ENCODE results near the gene MMP25. TPM values are rescaled to one million over a fixed set of nuclear protein-coding genes. Genes with fewer than 3 reads are reported as not detected.
A peak's percentile ranks its signal among the peaks of the same experiment; 100 is the strongest.
"Not testable (repeated sequence)": the region's sequence is repeated elsewhere in the genome, so short reads cannot be mapped to it uniquely, and the experiment has no call there.

MMP25 gene
- total RNA-seq, 2 experiments from 2014 or later = 49.3 to 60.4 TPM

DNA sequence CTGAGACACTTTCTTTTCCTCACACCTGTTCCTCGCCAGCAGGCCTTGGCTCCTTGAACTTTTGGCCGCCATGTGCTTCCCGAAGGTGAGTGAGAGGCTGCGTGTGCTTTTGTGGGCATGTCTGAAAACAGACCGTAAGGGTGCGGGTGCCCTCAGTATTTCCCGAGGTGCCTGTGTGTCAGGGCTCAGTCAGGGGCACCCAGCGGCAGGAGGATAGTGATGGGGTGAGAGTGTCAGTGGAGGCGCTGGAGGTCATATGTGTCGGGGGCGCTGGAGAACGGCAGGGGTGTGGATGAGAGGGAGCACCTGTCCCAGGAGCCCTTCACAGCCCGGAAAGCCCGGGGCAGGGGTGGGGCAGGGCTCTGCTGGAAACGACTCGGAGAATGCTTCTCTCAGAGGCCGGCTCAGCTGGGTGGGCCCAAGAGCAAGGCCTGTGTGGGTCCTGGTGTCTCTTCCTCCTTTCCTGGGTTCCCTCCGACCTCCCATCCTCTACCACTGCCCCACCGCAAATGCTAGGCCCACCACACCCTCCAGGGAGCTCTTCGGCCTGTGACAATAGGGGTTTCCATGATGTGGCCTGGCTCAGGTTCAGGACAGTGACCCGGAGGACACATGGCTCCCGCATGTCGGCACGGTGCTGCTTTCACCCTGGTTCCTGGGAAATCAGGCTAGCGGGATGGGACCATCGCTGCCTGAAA lies 19.5 kb downstream of the MMP25 start:
- POLR2A ChIA-PET = interaction anchor here (0.6 to 8.7 kb wide), 19 partner anchors 9 to 150 kb away, joined by 3 to 143 read pairs (median 11); partner anchors contain the start of genes TNFRSF12A, ZNF213 and ZSCAN10

GRCh38 chr16:3066440-3066748 lies 20.0 kb downstream of the MMP25 start:
- ATAC-seq (ENCODE audit: low read depth) (no peak), DNase-seq (no peak)
- Mint-ChIP-seq H3K27me3 (no peaks in the 10 kb centered on the region), H3K36me3 (peaks cover 50% of the 10 kb centered on the region), H3K4me3 (peak overlapping the region; percentile 98), H3K9me3 (no peaks in the 10 kb centered on the region), H3K27ac (peak overlapping the region; percentile 98), H3K4me1 (peaks cover 51% of the 10 kb centered on the region)
- POLR2A ChIA-PET = interaction anchor here (0.6 to 8.7 kb wide), 17 partner anchors 9 to 150 kb away, joined by 3 to 143 read pairs (median 11); partner anchors contain the start of gene ZSCAN10

More for the DNA sequence above, 19.5 kb downstream of the MMP25 start:
- peaks cover 50% of the 10 kb centered on the region for H3K36me3 Mint-ChIP-seq
- peak overlapping the region; percentile 98 for H3K4me3 Mint-ChIP-seq
- H3K4me1 Mint-ChIP-seq = peaks cover 48% of the 10 kb centered on the region
- peak overlapping the region; percentile 98 for H3K27ac Mint-ChIP-seq
- H3K27me3 Mint-ChIP-seq = no peaks in the 10 kb centered on the region
- DNase-seq = no peak
- H3K9me3 Mint-ChIP-seq = no peaks in the 10 kb centered on the region
- peak; percentile 9 for ATAC-seq (ENCODE audit: low read depth)

GRCh38 chr16:3068487-3068886 lies 22.1 kb downstream of the MMP25 start:
- peaks cover 57% of the 10 kb centered on the region for H3K4me1 Mint-ChIP-seq
- no peaks in the 10 kb centered on the region for H3K27me3 Mint-ChIP-seq
- ATAC-seq (ENCODE audit: low read depth) = no peak
- no peaks in the 10 kb centered on the region for H3K9me3 Mint-ChIP-seq
- peak overlapping the region; percentile 99 for H3K4me3 Mint-ChIP-seq
- peaks cover 50% of the 10 kb centered on the region for H3K36me3 Mint-ChIP-seq
- H3K27ac Mint-ChIP-seq = peak overlapping the region; percentile 98
- POLR2A ChIA-PET = interaction anchor here (1.3 to 8.7 kb wide), 6 partner anchors 7 to 67 kb away, joined by 6 to 143 read pairs (median 51); partner anchors contain the start of genes MMP25 and ZNF213
- peak; percentile 43 for DNase-seq

GRCh38 chr16:3069146-3069545 lies 22.8 kb downstream of the MMP25 start:
- H3K27ac Mint-ChIP-seq = peak overlapping the region; percentile 98
- H3K4me1 Mint-ChIP-seq = peaks cover 59% of the 10 kb centered on the region
- not testable (repeated sequence) for H3K9me3 Mint-ChIP-seq; DNase-seq; ATAC-seq (ENCODE audit: low read depth); H3K27me3 Mint-ChIP-seq
- POLR2A ChIA-PET = interaction anchor here (1.3 to 8.7 kb wide), 7 partner anchors 6 to 58 kb away, joined by 3 to 143 read pairs (median 7); partner anchors contain the start of gene MMP25
- H3K4me3 Mint-ChIP-seq = peak overlapping the region; percentile 99
- H3K36me3 Mint-ChIP-seq = peaks cover 54% of the 10 kb centered on the region

- POLR2A ChIA-PET = interaction anchor here (0.9 to 8.7 kb wide), 10 partner anchors 10 to 88 kb away, joined by 3 to 93 read pairs (median 4); partner anchors contain the start of gene TNFRSF12A
- Mint-ChIP-seq H3K27me3 (no peaks in the 10 kb centered on the region), H3K36me3 (peaks cover 52% of the 10 kb centered on the region), H3K9me3 (no peaks in the 10 kb centered on the region), H3K27ac (peak overlapping the region; percentile 98), H3K4me3 (peak overlapping the region; percentile 99), H3K4me1 (peaks cover 64% of the 10 kb centered on the region)
- DNase-seq = peak; percentile 43
- ATAC-seq (ENCODE audit: low read depth) = no peak
Observed at GRCh38 chr16:3070608-3071111, 24.3 kb downstream of the MMP25 start.

- peaks cover 43% of the 10 kb centered on the region for H3K36me3 Mint-ChIP-seq
Observed at GRCh38 chr16:3071655-3072054, 25.3 kb downstream of the MMP25 start.

DNA sequence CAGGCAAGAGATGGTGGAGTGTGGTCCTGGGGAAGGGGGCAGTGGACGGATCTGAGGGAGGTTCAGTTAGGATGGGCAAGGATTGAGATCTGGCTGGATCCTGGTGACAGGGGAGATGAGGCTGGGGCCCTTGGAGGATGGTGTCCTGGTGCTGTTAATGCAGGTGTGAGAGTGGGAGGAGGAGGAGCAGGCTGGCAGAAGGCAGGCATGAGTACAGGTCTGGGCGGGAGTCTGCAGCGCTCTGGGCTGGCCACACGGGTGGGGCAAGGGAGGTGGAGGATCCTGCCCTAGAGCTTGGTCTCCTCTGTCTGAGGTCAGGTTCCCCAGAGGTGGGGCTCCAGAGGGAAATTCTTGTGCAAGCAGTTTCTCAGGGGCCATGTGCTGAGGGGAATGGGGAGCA lies 25.8 kb downstream of the MMP25 start:
- POLR2A ChIA-PET = interaction anchor here (6.1 kb wide), 1 partner anchor 13 kb away, joined by 89 read pairs; no protein-coding TSS in a partner anchor
- peaks cover 76% of the 10 kb centered on the region for H3K4me1 Mint-ChIP-seq
- peak overlapping the region; percentile 98 for H3K27ac Mint-ChIP-seq
- not testable (repeated sequence) for H3K27me3 Mint-ChIP-seq, H3K9me3 Mint-ChIP-seq
- H3K4me3 Mint-ChIP-seq = peak overlapping the region; percentile 67
- peaks cover 41% of the 10 kb centered on the region for H3K36me3 Mint-ChIP-seq
- peak; percentile 19 for ATAC-seq (ENCODE audit: low read depth)
- peak; percentile 58 for DNase-seq

More at GRCh38 chr16:3071655-3072054, 25.3 kb downstream of the MMP25 start:
- DNase-seq (peak; percentile 35), ATAC-seq (ENCODE audit: low read depth) (no peak)
- peak overlapping the region; percentile 67 for H3K4me3 Mint-ChIP-seq
- H3K27ac Mint-ChIP-seq = peak overlapping the region; percentile 98
- POLR2A ChIA-PET = interaction anchor here (0.5 to 8.7 kb wide), 6 partner anchors 12 to 57 kb away, joined by 3 to 93 read pairs (median 4); partner anchors contain the start of gene TNFRSF12A
- no peaks in the 10 kb centered on the region for H3K9me3 Mint-ChIP-seq
- no peaks in the 10 kb centered on the region for H3K27me3 Mint-ChIP-seq
- peaks cover 72% of the 10 kb centered on the region for H3K4me1 Mint-ChIP-seq

GRCh38 chr16:3072576-3073263 lies 26.4 kb downstream of the MMP25 start:
- POLR2A ChIA-PET = interaction anchor here (1.6 to 6.1 kb wide), 6 partner anchors 7 to 57 kb away, joined by 3 to 143 read pairs (median 37); partner anchors contain the start of gene IL32
- Mint-ChIP-seq H3K27ac (peak overlapping the region; percentile 98), H3K36me3 (peaks cover 38% of the 10 kb centered on the region), H3K4me1 (peaks cover 78% of the 10 kb centered on the region), H3K4me3 (peak overlapping the region; percentile 83)
- ATAC-seq (ENCODE audit: low read depth) (peak; percentile 34), DNase-seq (peak; percentile 72)
- H3K9me3 Mint-ChIP-seq, H3K27me3 Mint-ChIP-seq: not testable (repeated sequence)

- H3K9me3 Mint-ChIP-seq = peaks cover 3% of the 10 kb centered on the region
- H3K4me3 Mint-ChIP-seq = peak overlapping the region; percentile 83
- POLR2A ChIA-PET = interaction anchor here (1.6 to 6.1 kb wide), 9 partner anchors 8 to 56 kb away, joined by 3 to 143 read pairs (median 31); partner anchors contain the start of gene IL32
Observed at GRCh38 chr16:3073448-3073847, 27.1 kb downstream of the MMP25 start.

GRCh38 chr16:3074860-3075522 lies 28.6 kb downstream of the MMP25 start:
- Mint-ChIP-seq H3K4me3 (peak overlapping the region; percentile 83), H3K4me1 (peaks cover 73% of the 10 kb centered on the region), H3K27ac (peak overlapping the region; percentile 98), H3K36me3 (peaks cover 33% of the 10 kb centered on the region), H3K9me3 (peaks cover 9% of the 10 kb centered on the region), H3K27me3 (no peaks in the 10 kb centered on the region)
- ATAC-seq (ENCODE audit: low read depth) (peak; percentile 73), DNase-seq (peak; percentile 83)
- POLR2A ChIA-PET = interaction anchor here (0.5 to 6.1 kb wide), 27 partner anchors 9 to 537 kb away, joined by 3 to 143 read pairs (median 6); partner anchors contain the start of genes IL32, MMP25 and ZNF213

More at GRCh38 chr16:3073448-3073847, 27.1 kb downstream of the MMP25 start:
- ATAC-seq (ENCODE audit: low read depth) = no peak
- Mint-ChIP-seq H3K4me1 (peaks cover 81% of the 10 kb centered on the region), H3K27ac (peak overlapping the region; percentile 98), H3K36me3 (peaks cover 36% of the 10 kb centered on the region), H3K27me3 (no peaks in the 10 kb centered on the region)
- DNase-seq = peak; percentile 48

DNA sequence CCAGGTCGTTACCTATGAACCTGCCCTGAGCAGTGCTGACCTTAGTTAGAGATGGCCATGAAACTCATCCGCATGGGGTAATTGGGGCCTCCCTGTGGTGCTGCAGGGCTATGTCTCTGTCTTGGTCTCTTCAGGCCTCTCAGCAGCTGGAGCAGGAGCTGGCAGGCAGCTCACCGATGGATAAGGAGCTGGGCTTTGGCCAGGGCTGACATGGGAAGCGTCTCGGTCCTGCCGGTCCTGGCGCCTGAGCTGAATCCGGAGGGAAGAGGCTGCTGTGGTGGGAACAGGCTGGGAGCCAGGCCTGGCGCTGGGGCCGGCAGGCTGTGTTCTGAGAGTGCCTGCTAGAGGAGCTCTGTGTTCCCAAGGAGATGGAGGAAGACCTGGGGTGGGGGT lies 29.2 kb downstream of the MMP25 start:
- peak; percentile 56 for DNase-seq
- peaks cover 10% of the 10 kb centered on the region for H3K9me3 Mint-ChIP-seq
- H3K4me1 Mint-ChIP-seq = peaks cover 67% of the 10 kb centered on the region
- H3K27ac Mint-ChIP-seq = peak overlapping the region; percentile 98
- peak; percentile 8 for ATAC-seq (ENCODE audit: low read depth)
- POLR2A ChIA-PET = interaction anchor here (0.5 to 6.1 kb wide), 20 partner anchors 10 to 227 kb away, joined by 3 to 143 read pairs (median 12); partner anchors contain the start of genes IL32, MMP25 and ZNF213
- no peaks in the 10 kb centered on the region for H3K27me3 Mint-ChIP-seq
- peak overlapping the region; percentile 83 for H3K4me3 Mint-ChIP-seq
- peaks cover 32% of the 10 kb centered on the region for H3K36me3 Mint-ChIP-seq

DNA sequence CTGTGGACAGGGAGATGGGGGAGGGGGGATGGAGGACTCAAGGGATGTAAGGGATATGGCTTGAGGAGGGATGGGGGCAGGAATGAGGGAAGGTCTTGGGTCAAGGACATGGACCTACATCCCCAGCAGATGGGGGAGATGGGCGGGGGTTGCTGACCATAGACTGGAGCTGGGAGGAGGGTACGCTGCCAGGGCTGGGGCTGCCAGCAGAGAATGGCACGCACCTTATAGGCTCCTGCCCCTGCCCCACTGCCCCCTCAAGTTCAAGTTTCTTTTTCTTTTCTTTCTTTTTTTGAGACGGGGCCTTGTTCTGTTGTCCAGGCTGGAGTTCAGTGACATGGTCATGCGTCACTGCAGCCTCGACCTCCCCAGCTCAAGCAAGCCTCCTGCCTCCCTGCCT lies 29.6 kb downstream of the MMP25 start:
- POLR2A ChIA-PET = interaction anchor here (0.6 to 6.1 kb wide), 18 partner anchors 10 to 83 kb away, joined by 3 to 143 read pairs (median 14); partner anchors contain the start of genes IL32 and ZNF213
- Mint-ChIP-seq H3K27ac (peak overlapping the region; percentile 98), H3K4me3 (peak overlapping the region; percentile 83), H3K9me3 (peaks cover 12% of the 10 kb centered on the region), H3K4me1 (peaks cover 66% of the 10 kb centered on the region), H3K36me3 (peaks cover 35% of the 10 kb centered on the region)
- DNase-seq = peak; percentile 36
- ATAC-seq (ENCODE audit: low read depth); H3K27me3 Mint-ChIP-seq: not testable (repeated sequence)
